HepG2 (cell line): ENCODE measurements around the gene EGFR. TPM values are rescaled to one million over a fixed set of nuclear protein-coding genes. Genes with fewer than 3 reads are reported as not detected.

ENCODE experiments used
- ATAC-seq: fragments of 200-7000 bp; cut with Tn5 transposase; 3 replicates; pipeline ENCODE4 v1.9.1; 2020; ENCODE audit warnings: mild to moderate bottlenecking, moderate library complexity
- BruUV-seq: library from RNA; stranded (reverse); fragments of 400-500 nt; replicated peaks from 2 replicates; lab custom pipeline; 2021; lab: Mats Ljungman, UMichigan
- CTCF ChIA-PET: fragments of 300-600 bp; formaldehyde crosslinking; extraction: SDS; loops from one replicate; lab custom pipeline; 2021; ENCODE audit warnings: low total read pairs, inconsistent platforms, low intra/inter-chr PET ratio; lab: Yijun Ruan, JAX
- POLR2A ChIA-PET: fragments of 350-600 bp; sonication (Branson Sonifier 250); formaldehyde crosslinking; loops from one replicate; lab custom pipeline; 2020; ENCODE audit warnings: antibody characterized with exemption, inconsistent platforms; lab: Yijun Ruan, JAX
- DNase-seq: peaks from one replicate; pipeline ENCODE4 v3.0.0-alpha.2; 2015; ENCODE audit warnings: low spot score
- FAIRE-seq: peaks from 3 replicates; lab custom pipeline; 2011; peaks lifted over from hg19 to GRCh38; lab: Jason Lieb, UNC
- H2AFZ ChIP-seq: one replicate; pipeline ENCODE4 v1.6.1; 2011; ENCODE audit warnings: low read length, inconsistent platforms
- H3K27ac ChIP-seq: fragments of 300-600 bp; 3 replicates; pipeline ENCODE4 v1.8.0; 2011; ENCODE audit warnings: mixed run types, mild to moderate bottlenecking, mixed read lengths, low read length, inconsistent platforms; ENCODE audit not compliant: insufficient read depth; ENCODE audit errors: extremely low read length
- H3K27me3 ChIP-seq, 2 experiments: fragments of 200-600 bp in 1 of 2; 2 replicates in 1 of 2; 3 replicates in 1 of 2; pipeline versions ENCODE4 v1.6.0 to v1.8.0; 2011; ENCODE audit warnings: low read length in 2 of 2, mild to moderate bottlenecking in 2 of 2, moderate library complexity in 2 of 2, inconsistent platforms in 1 of 2; ENCODE audit not compliant: insufficient read depth in 2 of 2, control insufficient read depth in 1 of 2
- H3K36me3 ChIP-seq, 2 experiments: fragments of 200-600 bp in 1 of 2; replicated peaks in 1 of 2; 2 replicates in 1 of 2; 3 replicates in 1 of 2; pipeline versions ENCODE4 v1.5.1 to v1.8.0; 2011; ENCODE audit warnings: low read length in 2 of 2, inconsistent platforms in 1 of 2; ENCODE audit not compliant: insufficient read depth in 2 of 2, control insufficient read depth in 1 of 2
- H3K4me1 ChIP-seq: 2 replicates; pipeline ENCODE4 v1.5.1; 2012; ENCODE audit warnings: low read length, inconsistent platforms; ENCODE audit not compliant: insufficient read depth
- H3K4me2 ChIP-seq: 2 replicates; pipeline ENCODE4 v1.6.0; 2011; ENCODE audit warnings: low read depth, low read length, inconsistent platforms
- H3K4me3 ChIP-seq, 3 experiments: fragments of 200-600 bp in 1 of 3; sonication (generic), shearing (Covaris generic) in 1 of 3; replicated peaks in 1 of 3; 2 replicates each; pipeline ENCODE4 v1.5.1; 2011 to 2016; ENCODE audit warnings: low read length in 3 of 3, inconsistent platforms in 2 of 3, low read depth in 2 of 3, mild to moderate bottlenecking in 2 of 3, control low read depth in 1 of 3, mixed read lengths in 1 of 3; ENCODE audit not compliant: insufficient read depth in 1 of 3
- H3K79me2 ChIP-seq: one replicate; pipeline ENCODE4 v1.6.1; 2011; ENCODE audit warnings: low read length, inconsistent platforms; ENCODE audit not compliant: insufficient read depth
- H3K9ac ChIP-seq: 2 replicates; pipeline ENCODE4 v1.6.0; 2011; ENCODE audit warnings: mild to moderate bottlenecking, low read depth, low read length, inconsistent platforms; ENCODE audit not compliant: insufficient read depth
- H3K9me3 ChIP-seq: 2 replicates; pipeline ENCODE4 v1.5.1; 2012; ENCODE audit warnings: mild to moderate bottlenecking, low read length
- H4K20me1 ChIP-seq: 2 replicates; pipeline ENCODE4 v1.6.0; 2011; ENCODE audit warnings: inconsistent platforms, mild to moderate bottlenecking, low read length, moderate library complexity; ENCODE audit not compliant: insufficient read depth
- HCFC1 ChIP-seq: fragments of 150-350 bp; IDR thresholded peaks from 2 replicates; pipeline ENCODE4 v1.6.1; 2014; ENCODE audit warnings: low read depth, low read length
- ISX ChIP-seq: sonication (generic); formaldehyde crosslinking; conservative IDR thresholded peaks from 2 replicates; pipeline ENCODE4 v1.5.0; 2020; ENCODE audit warnings: missing genetic modification reagents
- MAFF ChIP-seq: IDR thresholded peaks from 2 replicates; pipeline ENCODE4 v1.6.1; 2011; ENCODE audit warnings: low read depth, low read length, improper control_type of control experiment
- MAFK ChIP-seq, 2 experiments: IDR thresholded peaks in 1 of 2; conservative IDR thresholded peaks in 1 of 2; 2 replicates each; pipeline ENCODE4 v1.6.1; 2011; ENCODE audit warnings: improper control_type of control experiment in 2 of 2, low read length in 2 of 2
- POLR2A ChIP-seq, 2 experiments: IDR thresholded peaks; 2 replicates each; pipeline ENCODE4 v1.6.1; 2011; ENCODE audit warnings: low read depth in 2 of 2, low read length in 2 of 2, mild to moderate bottlenecking in 1 of 2, moderate library complexity in 1 of 2; ENCODE audit not compliant: insufficient read depth in 1 of 2
- RAD21 ChIP-seq: fragments of 450-650 bp; formaldehyde crosslinking; IDR thresholded peaks from 2 replicates; pipeline ENCODE4 v1.5.0; 2020; ENCODE audit warnings: mild to moderate bottlenecking
- STAG1 ChIP-seq: sonication (generic); formaldehyde crosslinking; IDR thresholded peaks from 2 replicates; pipeline ENCODE4 v1.4.0; 2020; ENCODE audit warnings: missing genetic modification reagents
- ZNF432 ChIP-seq: sonication (generic); formaldehyde crosslinking; IDR thresholded peaks from 2 replicates; pipeline ENCODE4 v1.5.0; 2020; ENCODE audit warnings: missing genetic modification reagents, mild to moderate bottlenecking, borderline replicate concordance
- ZNF570 ChIP-seq: sonication (generic); formaldehyde crosslinking; IDR thresholded peaks from 2 replicates; pipeline ENCODE4 v1.4.0; 2020; ENCODE audit warnings: mild to moderate bottlenecking, missing genetic modification reagents, borderline replicate concordance
- ZNF644 ChIP-seq: IDR thresholded peaks from 2 replicates; pipeline ENCODE4 v1.6.1; 2016; ENCODE audit warnings: low read depth
- ZNF768 ChIP-seq: sonication (generic); formaldehyde crosslinking; IDR thresholded peaks from 2 replicates; pipeline ENCODE4 v1.4.0; 2020; ENCODE audit warnings: missing genetic modification reagents
- WGBS: methylation state at CpG from one replicate; pipeline ENCODE4 v1.1.6; 2017; ENCODE audit warnings: low lambda C conversion rate; 5-methylcytosine and 5-hydroxymethylcytosine counted together
- in situ Hi-C: cut with HindIII; loops from 2 replicates; pipeline ENCODE4 v1.10.0; 2017; ENCODE audit warnings: low pct_unique_long_range_greater_than_20kb; ENCODE audit not compliant: extremely low pct_ligation_motif_present
- intact Hi-C: fragments of 100-400 bp; cut with micrococcal nuclease; formaldehyde crosslinking; loops from one replicate; pipeline ENCODE4 v1.10.0; 2022; ENCODE audit not compliant: unreplicated experiment
- polyA plus RNA-seq, 8 experiments: library from polyadenylated mRNA; depleted of rRNA in 3 of 8; stranded (reverse) in 7 of 8; unstranded in 1 of 8; fragments of >200 nt; fragmentation: Illumina TruSeq in 4 of 8; extraction: Trizol in 4 of 8; gene quantifications; 2 replicates each; pipeline versions ENCODE4 v1.2.1 to v1.2.3, GENCODE V29; 2011 to 2016; ENCODE audit warnings: low read depth in 4 of 8, missing spikeins in 1 of 8, mixed read lengths in 1 of 8; ENCODE audit not compliant: insufficient read depth in 1 of 8
- total RNA-seq, 5 experiments: library from RNA; depleted of rRNA; stranded (reverse); fragments of >200 nt; fragmentation: Illumina TruSeq; extraction: Trizol; gene quantifications; 2 replicates each; pipeline ENCODE4 v1.2.3, GENCODE V29; 2016; ENCODE audit warnings: low read depth in 1 of 5
- TF ChIP-seq, protein P1 (sequence below): sonication (generic); formaldehyde crosslinking; IDR thresholded peaks from 2 replicates; pipeline ENCODE4 v1.5.0; 2020; ENCODE audit warnings: mild to moderate bottlenecking, missing genetic modification reagents, moderate library complexity

Gene EGFR
- total and polyA plus RNA-seq, 2 of the 13 experiments (the other 11 are each of a cell fraction or from before 2014, with no cell fraction given): 7.0 to 10.0 TPM

DNA sequence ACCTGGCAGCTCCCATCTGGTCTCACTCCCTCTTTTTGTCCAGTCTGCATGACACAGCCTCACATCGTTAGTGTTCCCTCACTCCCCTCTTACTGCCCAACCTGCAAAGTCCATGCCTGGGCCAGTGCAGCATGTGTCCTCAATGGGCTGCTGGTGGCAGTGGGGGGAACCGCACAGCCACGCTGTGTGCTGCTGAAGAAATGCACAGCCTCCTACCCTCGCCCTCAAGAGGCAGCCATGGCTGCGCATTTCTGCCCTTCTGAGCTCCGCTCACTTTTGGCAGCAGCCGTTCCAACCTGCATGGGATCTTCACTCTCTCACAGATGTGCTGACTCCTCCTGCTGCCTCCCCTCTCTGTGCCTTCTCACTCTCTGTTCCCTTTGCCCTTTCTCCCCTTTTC is 103.4 kb downstream of the EGFR start:
- Histone ChIP-seq H3K4me3 (no peak overlapping the region), H3K9me3 (no peaks in the 10 kb centered on the region)
- POLR2A ChIA-PET: no interaction called here
- TF ChIP-seq ZNF768 (CRISPR knock-in tag): peak; percentile 91
- no peak for TF ChIP-seq HCFC1
- TF ChIP-seq, all 625 proteins: peak for 1
- FAIRE-seq: no peak
- Histone ChIP-seq H3K27me3 (no peaks in the 10 kb centered on the region), H3K36me3 (no peaks in the 10 kb centered on the region), H4K20me1 (no peaks in the 10 kb centered on the region), H3K79me2 (no peaks in the 10 kb centered on the region), H3K27ac (no peak overlapping the region), H2AFZ (no peak overlapping the region), H3K4me2 (no peak overlapping the region), H3K9ac (no peak overlapping the region), H3K4me1 (peaks cover 20% of the 10 kb centered on the region)
- CTCF ChIA-PET: no interaction called here
- intact Hi-C loops: no loop called here
- in situ Hi-C loops: no loop called here
- DNase-seq: no peak
- WGBS: 83% methylated on average over 7 of the region's 7 CpGs
- ATAC-seq: no peak
- BruUV-seq: no TSS peak

DNA sequence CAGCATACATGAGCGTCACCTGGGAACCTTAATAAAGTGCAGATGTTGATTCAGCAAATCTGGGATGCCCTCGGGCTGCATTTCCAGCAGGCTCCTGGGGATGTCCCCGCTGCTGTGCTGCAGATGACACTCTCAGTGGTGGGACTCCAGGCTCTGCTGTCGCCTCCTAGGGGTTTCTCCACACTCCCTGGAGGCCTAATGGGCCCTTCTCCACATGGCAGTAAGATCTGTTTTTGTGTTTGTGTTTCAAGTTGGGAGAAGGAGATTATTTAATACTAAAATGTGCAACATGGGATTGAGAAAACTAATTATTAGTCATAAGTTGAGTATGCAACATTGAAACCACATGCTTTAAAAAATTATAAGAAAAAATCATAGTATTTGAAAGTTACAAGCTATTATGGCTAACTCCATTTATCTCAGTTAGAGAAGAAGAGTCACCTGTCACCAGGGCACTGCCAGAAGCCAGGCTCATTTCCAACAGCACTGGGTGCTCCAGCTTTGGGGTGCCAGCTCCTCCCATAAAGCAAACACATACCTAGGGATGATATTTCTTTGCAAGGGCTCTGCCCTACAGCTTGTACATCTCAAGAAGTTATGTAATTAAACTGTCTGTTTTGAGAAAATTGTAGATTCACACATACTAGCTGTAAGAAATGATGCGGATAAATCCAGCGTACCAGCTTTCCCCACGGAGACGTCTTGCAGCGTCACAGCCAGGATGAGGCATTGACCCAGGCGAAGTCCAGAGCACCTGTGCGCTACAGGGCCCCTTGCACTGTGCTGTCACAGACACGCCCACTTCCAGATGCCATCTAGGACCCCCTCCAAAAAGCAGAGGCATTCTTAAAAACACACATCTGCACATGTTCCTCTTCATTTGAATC is 106.4 kb downstream of the EGFR start:
- peak; percentile 66 for TF ChIP-seq STAG1 (CRISPR knock-in tag)
- TF ChIP-seq MAFF: peak; percentile 77
- TF ChIP-seq ZNF432: no peak
- TF ChIP-seq ISX (CRISPR knock-in tag): no peak
- TF ChIP-seq, protein P1, sequence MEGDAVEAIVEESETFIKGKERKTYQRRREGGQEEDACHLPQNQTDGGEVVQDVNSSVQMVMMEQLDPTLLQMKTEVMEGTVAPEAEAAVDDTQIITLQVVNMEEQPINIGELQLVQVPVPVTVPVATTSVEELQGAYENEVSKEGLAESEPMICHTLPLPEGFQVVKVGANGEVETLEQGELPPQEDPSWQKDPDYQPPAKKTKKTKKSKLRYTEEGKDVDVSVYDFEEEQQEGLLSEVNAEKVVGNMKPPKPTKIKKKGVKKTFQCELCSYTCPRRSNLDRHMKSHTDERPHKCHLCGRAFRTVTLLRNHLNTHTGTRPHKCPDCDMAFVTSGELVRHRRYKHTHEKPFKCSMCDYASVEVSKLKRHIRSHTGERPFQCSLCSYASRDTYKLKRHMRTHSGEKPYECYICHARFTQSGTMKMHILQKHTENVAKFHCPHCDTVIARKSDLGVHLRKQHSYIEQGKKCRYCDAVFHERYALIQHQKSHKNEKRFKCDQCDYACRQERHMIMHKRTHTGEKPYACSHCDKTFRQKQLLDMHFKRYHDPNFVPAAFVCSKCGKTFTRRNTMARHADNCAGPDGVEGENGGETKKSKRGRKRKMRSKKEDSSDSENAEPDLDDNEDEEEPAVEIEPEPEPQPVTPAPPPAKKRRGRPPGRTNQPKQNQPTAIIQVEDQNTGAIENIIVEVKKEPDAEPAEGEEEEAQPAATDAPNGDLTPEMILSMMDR (CRISPR knock-in tag): peak; percentile 51
- no peak for TF ChIP-seq POLR2A (IDR thresholded peaks at IDR 0.05; ENCODE audit: insufficient read depth in 1 of 2, low read depth in 2 of 2, low read length in 2 of 2)
- 0 out of 2 replicates have a peak, but pooled peaks have one; percentile 25 for TF ChIP-seq ZNF644 (CRISPR knock-in tag)
- peak; percentile 77 to 80 for TF ChIP-seq MAFK (conservative IDR thresholded peaks at IDR 0.05 in 1 of 2, IDR thresholded peaks at IDR 0.05 in 1 of 2; ENCODE audit: low read length in 2 of 2)
- TF ChIP-seq ZNF570 (CRISPR knock-in tag): no peak
- peak; percentile 44; the same call in 1 of the 2 replicates for TF ChIP-seq RAD21 (CRISPR knock-in tag)
- H3K27ac ChIP-seq: no peak overlapping the region
- no peaks in the 10 kb centered on the region for H3K79me2 ChIP-seq
- no peak overlapping the region for H3K4me3 ChIP-seq
- H3K27me3 ChIP-seq: no peaks in the 10 kb centered on the region
- POLR2A ChIA-PET: no interaction called here
- peak; percentile 93 for ATAC-seq
- H2AFZ ChIP-seq: no peak overlapping the region
- in situ Hi-C loops (no loop called here), intact Hi-C loops (no loop called here)
- H3K36me3 ChIP-seq: no peaks in the 10 kb centered on the region
- H3K4me1 ChIP-seq: peaks cover 37% of the 10 kb centered on the region
- CTCF ChIA-PET: no interaction called here
- BruUV-seq: no TSS peak
- H4K20me1 ChIP-seq: no peaks in the 10 kb centered on the region
- no peak overlapping the region for H3K9ac ChIP-seq
- no peak overlapping the region for H3K4me2 ChIP-seq
- 80% methylated on average over 12 of the region's 12 CpGs for WGBS
- DNase-seq: peak; percentile 39
- FAIRE-seq: no peak
- no peaks in the 10 kb centered on the region for H3K9me3 ChIP-seq
